GM23248 (cell line): ENCODE results near the gene CCDC102B. TPM values are rescaled to one million over a fixed set of nuclear protein-coding genes. Genes with fewer than 3 reads are reported as not detected.

Source experiments
- DNase-seq: peaks from one replicate; pipeline ENCODE4 v3.0.0-alpha.2; 2015
- H2AFZ ChIP-seq: fragments of 200-600 bp; sonication (generic); 2 replicates; pipeline ENCODE4 v1.6.1; 2016; ENCODE audit warnings: antibody characterized with exemption
- H3F3A ChIP-seq: fragments of 200-600 bp; sonication (generic); 2 replicates; pipeline ENCODE4 v1.6.1; 2016; ENCODE audit warnings: mild to moderate bottlenecking, antibody characterized with exemption, mixed run types; ENCODE audit not compliant: insufficient read depth
- H3K27ac ChIP-seq: fragments of 200-600 bp; sonication (generic); 2 replicates; pipeline ENCODE4 v1.5.1; 2016; ENCODE audit warnings: mild to moderate bottlenecking
- H3K27me3 ChIP-seq: fragments of 200-600 bp; sonication (generic); replicated peaks from 2 replicates; pipeline ENCODE4 v1.6.1; 2016; ENCODE audit warnings: mild to moderate bottlenecking; ENCODE audit not compliant: insufficient read depth
- H3K36me3 ChIP-seq: fragments of 200-600 bp; sonication (generic); 2 replicates; pipeline ENCODE4 v1.6.1; 2016; ENCODE audit warnings: low read depth, mild to moderate bottlenecking
- H3K4me1 ChIP-seq: fragments of 200-600 bp; sonication (generic); 2 replicates; pipeline ENCODE4 v1.6.1; 2016; ENCODE audit warnings: mild to moderate bottlenecking; ENCODE audit not compliant: insufficient read depth
- H3K4me2 ChIP-seq: fragments of 200-600 bp; sonication (generic); one replicate; pipeline ENCODE4 v1.6.1; 2016; ENCODE audit warnings: mild to moderate bottlenecking; ENCODE audit not compliant: unreplicated experiment
- H3K4me3 ChIP-seq: fragments of 200-600 bp; sonication (generic); 2 replicates; pipeline ENCODE4 v1.5.1; 2016; ENCODE audit warnings: mild to moderate bottlenecking
- H3K79me2 ChIP-seq: fragments of 200-600 bp; sonication (generic); 2 replicates; pipeline ENCODE4 v1.6.1; 2016; ENCODE audit warnings: mild to moderate bottlenecking; ENCODE audit not compliant: insufficient read depth
- H3K9ac ChIP-seq: fragments of 200-600 bp; sonication (generic); 2 replicates; pipeline ENCODE4 v1.6.1; 2016; ENCODE audit warnings: mild to moderate bottlenecking
- H3K9me2 ChIP-seq: fragments of 200-600 bp; sonication (generic); 2 replicates; pipeline ENCODE4 v1.6.1; 2016; ENCODE audit warnings: mixed run types, mild to moderate bottlenecking, moderate library complexity; ENCODE audit not compliant: insufficient read depth
- H3K9me3 ChIP-seq: fragments of 200-600 bp; sonication (generic); one replicate; pipeline ENCODE4 v1.6.1; 2017; ENCODE audit warnings: low read depth
- H4K20me1 ChIP-seq: fragments of 200-600 bp; sonication (generic); 2 replicates; pipeline ENCODE4 v1.6.0; 2016; ENCODE audit not compliant: insufficient read depth
- EZH2 ChIP-seq: fragments of 200-600 bp; sonication (generic); IDR thresholded peaks from 2 replicates; pipeline ENCODE4 v1.6.1; 2018; ENCODE audit warnings: antibody characterized with exemption, mild to moderate bottlenecking; ENCODE audit not compliant: insufficient read depth, poor library complexity, severe bottlenecking
- EZH2phosphoT487 ChIP-seq: fragments of 200-600 bp; sonication (generic); IDR thresholded peaks from 2 replicates; pipeline ENCODE4 v1.6.1; 2018; ENCODE audit warnings: antibody characterized with exemption, moderate library complexity, mild to moderate bottlenecking, low read depth; ENCODE audit not compliant: insufficient read depth
- WGBS, 2 experiments: methylation state at CpG; one replicate each; pipeline ENCODE4 v1.1.6; 2015 to 2017; ENCODE audit warnings: low lambda C conversion rate in 2 of 2, low coverage in 1 of 2; ENCODE audit errors: missing lambda C conversion rate in 2 of 2; 5-methylcytosine and 5-hydroxymethylcytosine counted together
- in situ Hi-C: fragments of 300-500 bp; cut with MboI; formaldehyde crosslinking; loops from 2 replicates; pipeline ENCODE4 v1.15.0; 2020
- polyA plus RNA-seq: library from polyadenylated mRNA; unstranded; fragments of >200 nt; fragmentation: Nextera tagmentation; extraction: Ambion mirVana; gene quantifications from 2 replicates; pipeline ENCODE4 v1.2.1, GENCODE V29; 2016
- total RNA-seq: library from RNA; depleted of rRNA; stranded (reverse); fragments of >200 nt; shearing (Covaris generic); gene quantifications from 2 replicates; pipeline ENCODE4 v1.2.3, GENCODE V29; 2014

CCDC102B gene
- total and polyA plus RNA-seq, 2 experiments from 2014 or later: 1.7 to 3.2 TPM

DNA sequence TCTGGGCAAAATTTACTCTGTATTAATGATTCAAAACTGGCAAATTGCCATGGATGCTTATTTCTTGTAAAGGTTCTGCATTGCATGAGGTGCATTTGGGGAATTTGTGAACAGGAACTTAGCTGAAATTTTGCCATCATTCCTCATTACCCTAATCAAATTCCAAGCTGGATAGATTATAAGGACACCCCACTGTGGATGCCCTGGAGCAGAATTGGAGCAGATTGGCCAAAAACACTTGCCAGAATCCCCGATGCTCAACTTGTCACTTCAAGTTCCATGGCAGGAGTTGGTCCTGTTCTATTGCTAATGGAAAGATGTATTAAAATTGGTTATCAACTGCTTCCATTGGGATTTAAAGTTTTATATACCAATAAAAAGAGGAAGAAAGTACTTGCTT, 237.9 kb downstream of the CCDC102B start:
- Histone ChIP-seq H3K9me3 (no peaks in the 10 kb centered on the region), H3K4me1 (no peaks in the 10 kb centered on the region), H3K9me2 (no peaks in the 10 kb centered on the region), H3F3A (no peaks in the 10 kb centered on the region), H3K9ac (no peak overlapping the region), H4K20me1 (no peaks in the 10 kb centered on the region), H3K4me3 (no peak overlapping the region), H3K27me3 (no peaks in the 10 kb centered on the region), H3K4me2 (no peak overlapping the region), H2AFZ (no peak overlapping the region), H3K79me2 (no peaks in the 10 kb centered on the region), H3K27ac (no peak overlapping the region), H3K36me3 (no peaks in the 10 kb centered on the region)
- 90 to 94% methylated on average over 1 of the region's 1 CpG for WGBS, 2 experiments
- in situ Hi-C loops: no loop called here
- no peak for DNase-seq
- TF ChIP-seq EZH2phosphoT487 (no peak), EZH2 (no peak)

DNA sequence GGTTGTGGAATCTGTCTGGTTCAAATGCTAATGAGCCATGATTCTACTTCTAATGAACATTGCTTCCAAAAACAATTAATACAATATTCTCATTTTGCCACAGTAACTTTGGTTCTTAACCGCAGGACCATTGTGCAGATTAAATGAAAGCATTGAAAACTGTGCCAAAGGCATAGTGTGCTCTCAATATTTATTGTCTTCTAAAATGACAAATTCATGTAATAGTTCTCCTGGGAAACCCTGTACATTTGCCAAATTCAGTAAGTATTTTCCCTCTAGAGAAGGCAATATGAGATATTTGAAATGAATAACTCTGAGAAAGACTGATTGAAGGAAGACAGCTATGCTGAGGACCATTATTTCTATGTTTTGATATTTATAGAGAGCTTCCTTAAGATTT, 246.3 kb downstream of the CCDC102B start:
- no peak overlapping the region for H3K4me2 ChIP-seq
- TF ChIP-seq EZH2: no peak
- no peak for TF ChIP-seq EZH2phosphoT487
- H3K79me2 ChIP-seq: no peaks in the 10 kb centered on the region
- in situ Hi-C loops: no loop called here
- H3K36me3 ChIP-seq: no peaks in the 10 kb centered on the region
- no peaks in the 10 kb centered on the region for H3K27me3 ChIP-seq
- H2AFZ ChIP-seq: no peak overlapping the region
- no peak for DNase-seq
- no peak overlapping the region for H3K4me3 ChIP-seq
- H4K20me1 ChIP-seq: no peaks in the 10 kb centered on the region
- no peaks in the 10 kb centered on the region for H3K4me1 ChIP-seq
- no peak overlapping the region for H3K27ac ChIP-seq
- 89 to 96% methylated on average over 1 of the region's 1 CpG for WGBS, 2 experiments
- no peaks in the 10 kb centered on the region for H3K9me3 ChIP-seq
- no peaks in the 10 kb centered on the region for H3K9me2 ChIP-seq
- no peak overlapping the region for H3K9ac ChIP-seq
- no peaks in the 10 kb centered on the region for H3F3A ChIP-seq

DNA sequence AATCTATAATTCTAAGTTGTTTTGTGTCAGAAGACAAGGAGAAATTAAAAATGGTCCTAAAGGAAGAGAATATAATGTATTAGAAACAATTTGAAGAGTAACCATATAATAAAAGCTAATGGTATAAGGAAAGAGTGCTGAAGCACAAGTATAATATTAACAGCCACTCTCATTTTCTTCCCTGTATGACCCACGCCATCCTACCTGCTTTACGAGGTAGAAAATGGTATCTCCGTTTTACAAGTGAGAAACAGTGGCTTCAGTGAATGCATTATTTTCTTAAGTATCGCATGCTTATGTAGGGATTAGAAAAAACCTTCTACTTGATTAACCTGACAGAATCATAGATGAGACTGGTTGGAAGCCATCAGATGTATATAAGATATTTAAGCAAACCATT, 266.2 kb downstream of the CCDC102B start:
- no peak for DNase-seq
- no peaks in the 10 kb centered on the region for H3K9me2 ChIP-seq
- no peak overlapping the region for H3K4me2 ChIP-seq
- no peaks in the 10 kb centered on the region for H3K9me3 ChIP-seq
- no peak overlapping the region for H3K27ac ChIP-seq
- H3K4me3 ChIP-seq: no peak overlapping the region
- no peaks in the 10 kb centered on the region for H4K20me1 ChIP-seq
- no peak overlapping the region for H2AFZ ChIP-seq
- no peaks in the 10 kb centered on the region for H3K36me3 ChIP-seq
- no peaks in the 10 kb centered on the region for H3K4me1 ChIP-seq
- no peaks in the 10 kb centered on the region for H3K79me2 ChIP-seq
- no peak overlapping the region for H3K9ac ChIP-seq
- H3K27me3 ChIP-seq: no peaks in the 10 kb centered on the region
- WGBS, 2 experiments: 68% methylated on average over 4 of the region's 4 CpGs
- no peak for TF ChIP-seq EZH2phosphoT487
- TF ChIP-seq EZH2: no peak
- in situ Hi-C loops: no loop called here
- no peaks in the 10 kb centered on the region for H3F3A ChIP-seq

DNA sequence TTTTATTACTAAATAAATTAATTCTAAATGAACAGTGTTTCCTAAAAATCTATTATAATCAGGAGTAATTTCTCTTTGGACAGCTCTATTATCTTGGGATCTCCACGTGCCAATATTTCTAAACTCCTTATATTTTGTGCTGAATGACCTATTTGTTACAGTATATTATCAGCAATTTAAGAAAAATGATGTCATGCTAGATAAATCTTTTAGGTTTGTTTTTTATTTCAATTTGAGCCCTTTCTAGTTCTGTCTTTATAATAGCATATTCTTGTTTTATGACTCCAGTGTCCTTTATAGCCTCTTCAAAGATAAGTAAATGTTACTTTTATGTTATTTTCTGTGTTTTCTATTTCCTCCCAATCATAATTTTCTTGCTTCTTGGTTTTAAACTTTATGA, 269.2 kb downstream of the CCDC102B start:
- Histone ChIP-seq H3K4me1 (no peaks in the 10 kb centered on the region), H4K20me1 (no peaks in the 10 kb centered on the region), H3K36me3 (no peaks in the 10 kb centered on the region), H3K4me2 (no peak overlapping the region), H3K9me2 (no peaks in the 10 kb centered on the region), H3K27ac (no peak overlapping the region), H3K27me3 (no peaks in the 10 kb centered on the region), H3F3A (no peaks in the 10 kb centered on the region), H2AFZ (no peak overlapping the region), H3K9me3 (no peaks in the 10 kb centered on the region), H3K9ac (no peak overlapping the region), H3K4me3 (no peak overlapping the region), H3K79me2 (no peaks in the 10 kb centered on the region)
- DNase-seq: no peak
- 0% methylated on average over 1 of the region's 1 CpG for WGBS, 2 experiments
- TF ChIP-seq EZH2 (no peak), EZH2phosphoT487 (no peak)
- in situ Hi-C loops: no loop called here

DNA sequence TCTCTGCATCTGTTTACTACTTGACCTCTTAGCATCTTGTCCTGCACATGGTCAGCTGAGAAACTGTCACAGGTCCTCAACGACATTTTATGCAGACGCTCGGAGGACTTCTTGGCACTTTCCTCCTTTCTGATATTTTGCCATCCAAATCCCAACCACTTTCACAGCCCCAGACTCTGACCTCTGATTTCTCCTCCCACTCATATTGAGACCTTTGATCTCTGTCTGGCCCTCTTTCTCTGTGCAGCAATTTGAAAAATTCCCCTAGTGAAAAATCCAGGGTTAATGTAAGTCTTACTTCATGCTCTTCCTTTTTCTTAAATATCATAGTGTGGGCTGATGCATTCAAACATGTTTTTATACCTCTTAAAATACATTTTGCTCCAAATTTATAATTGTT, 273.8 kb downstream of the CCDC102B start:
- DNase-seq: no peak
- Histone ChIP-seq H3K9ac (no peak overlapping the region), H3K4me3 (no peak overlapping the region), H3F3A (no peaks in the 10 kb centered on the region), H3K27ac (no peak overlapping the region), H3K4me2 (no peak overlapping the region), H4K20me1 (no peaks in the 10 kb centered on the region), H2AFZ (no peak overlapping the region), H3K36me3 (no peaks in the 10 kb centered on the region), H3K9me2 (no peaks in the 10 kb centered on the region), H3K27me3 (no peaks in the 10 kb centered on the region), H3K79me2 (no peaks in the 10 kb centered on the region), H3K9me3 (no peaks in the 10 kb centered on the region), H3K4me1 (no peaks in the 10 kb centered on the region)
- TF ChIP-seq EZH2 (no peak), EZH2phosphoT487 (no peak)
- in situ Hi-C loops: no loop called here
- 89 to 91% methylated on average over 3 of the region's 3 CpGs for WGBS, 2 experiments
